WTC11 (cell line): ENCODE results near the gene LAMTOR1.

Experiments
- CTCF ChIP-seq: fragments of 200-600 bp; IDR thresholded peaks from 2 replicates; pipeline ENCODE4 v1.8.0; 2022; ENCODE audit warnings: antibody characterized with exemption
- USF1 ChIP-seq: sonication (generic); formaldehyde crosslinking; IDR thresholded peaks from 2 replicates; pipeline ENCODE4 v1.8.0; 2022; ENCODE audit warnings: mild to moderate bottlenecking, missing genetic modification reagents

GRCh38 chr11:72144807-72145565 lies 41.9 kb upstream of the LAMTOR1 start:
- no peak for TF ChIP-seq USF1 (CRISPR knock-in tag)
- no peak for TF ChIP-seq CTCF
